Neural crest cell (in vitro differentiated cells): ENCODE measurements around the gene PMM2. TPM values are rescaled to one million over a fixed set of nuclear protein-coding genes. Genes with fewer than 3 reads are reported as not detected.

Experiments
- DNase-seq: peaks from one replicate; pipeline ENCODE4 v3.0.0; 2021; ENCODE audit warnings: low read depth, mixed read lengths, low spot score
- H3K27ac Mint-ChIP-seq: one replicate; pipeline ENCODE4 v1.8.0; 2021; ENCODE audit warnings: mild to moderate bottlenecking, mixed read lengths; ENCODE audit not compliant: unreplicated experiment
- H3K27me3 Mint-ChIP-seq: 2 replicates; pipeline ENCODE4 v1.8.0; 2021; ENCODE audit warnings: low read depth, mild to moderate bottlenecking, mixed read lengths
- H3K36me3 Mint-ChIP-seq: 2 replicates; pipeline ENCODE4 v1.8.0; 2021; ENCODE audit warnings: low read depth, mild to moderate bottlenecking, mixed read lengths
- H3K4me1 Mint-ChIP-seq: 2 replicates; pipeline ENCODE4 v1.8.0; 2021; ENCODE audit warnings: mixed read lengths
- H3K4me3 Mint-ChIP-seq: one replicate; pipeline ENCODE4 v1.8.0; 2021; ENCODE audit warnings: mild to moderate bottlenecking, mixed read lengths
- H3K9me3 Mint-ChIP-seq: 2 replicates; pipeline ENCODE4 v1.8.0; 2021; ENCODE audit warnings: mixed read lengths
- total RNA-seq: library from RNA; stranded (reverse); gene quantifications from 2 replicates; pipeline ENCODE4 v1.2.1, GENCODE V29; 2021
- TF ChIP-seq, protein P1 (sequence below): fragments of 200-600 bp; sonication (generic); conservative IDR thresholded peaks from 2 replicates; pipeline ENCODE4 v1.5.0; 2021; ENCODE audit warnings: antibody characterized with exemption, mild to moderate bottlenecking

Gene PMM2
- total RNA-seq, 1 donor from 2014 or later, result 21.5 TPM

DNA sequence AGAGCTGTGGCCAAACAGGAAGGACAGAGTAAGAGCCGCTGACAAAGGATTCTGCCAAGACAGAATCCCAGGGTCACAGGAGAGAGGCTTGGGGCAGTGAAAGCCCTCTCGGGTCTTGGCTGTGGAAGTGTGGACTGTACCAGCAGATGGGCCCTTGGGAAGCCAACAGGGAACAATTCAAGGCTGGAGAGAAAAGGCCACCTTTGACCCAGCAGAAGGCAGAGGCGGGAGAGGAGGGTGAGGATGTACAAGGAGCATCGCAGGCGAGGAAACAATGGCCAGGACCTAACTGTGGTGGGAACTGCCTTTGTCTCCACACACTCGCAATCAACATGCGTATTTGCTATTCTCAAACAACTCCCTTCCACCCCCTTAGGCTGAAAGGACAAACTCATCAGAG lies 55.5 kb downstream of the PMM2 start:
- Mint-ChIP-seq H3K27me3 (peaks cover 2% of the 10 kb centered on the region), H3K36me3 (peaks cover 9% of the 10 kb centered on the region), H3K4me1 (peaks cover 17% of the 10 kb centered on the region), H3K9me3 (no peaks in the 10 kb centered on the region), H3K27ac (peak overlapping the region; percentile 90), H3K4me3 (no peak overlapping the region)
- TF ChIP-seq, protein P1, sequence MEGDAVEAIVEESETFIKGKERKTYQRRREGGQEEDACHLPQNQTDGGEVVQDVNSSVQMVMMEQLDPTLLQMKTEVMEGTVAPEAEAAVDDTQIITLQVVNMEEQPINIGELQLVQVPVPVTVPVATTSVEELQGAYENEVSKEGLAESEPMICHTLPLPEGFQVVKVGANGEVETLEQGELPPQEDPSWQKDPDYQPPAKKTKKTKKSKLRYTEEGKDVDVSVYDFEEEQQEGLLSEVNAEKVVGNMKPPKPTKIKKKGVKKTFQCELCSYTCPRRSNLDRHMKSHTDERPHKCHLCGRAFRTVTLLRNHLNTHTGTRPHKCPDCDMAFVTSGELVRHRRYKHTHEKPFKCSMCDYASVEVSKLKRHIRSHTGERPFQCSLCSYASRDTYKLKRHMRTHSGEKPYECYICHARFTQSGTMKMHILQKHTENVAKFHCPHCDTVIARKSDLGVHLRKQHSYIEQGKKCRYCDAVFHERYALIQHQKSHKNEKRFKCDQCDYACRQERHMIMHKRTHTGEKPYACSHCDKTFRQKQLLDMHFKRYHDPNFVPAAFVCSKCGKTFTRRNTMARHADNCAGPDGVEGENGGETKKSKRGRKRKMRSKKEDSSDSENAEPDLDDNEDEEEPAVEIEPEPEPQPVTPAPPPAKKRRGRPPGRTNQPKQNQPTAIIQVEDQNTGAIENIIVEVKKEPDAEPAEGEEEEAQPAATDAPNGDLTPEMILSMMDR, result no peak
- no peak for DNase-seq

DNA sequence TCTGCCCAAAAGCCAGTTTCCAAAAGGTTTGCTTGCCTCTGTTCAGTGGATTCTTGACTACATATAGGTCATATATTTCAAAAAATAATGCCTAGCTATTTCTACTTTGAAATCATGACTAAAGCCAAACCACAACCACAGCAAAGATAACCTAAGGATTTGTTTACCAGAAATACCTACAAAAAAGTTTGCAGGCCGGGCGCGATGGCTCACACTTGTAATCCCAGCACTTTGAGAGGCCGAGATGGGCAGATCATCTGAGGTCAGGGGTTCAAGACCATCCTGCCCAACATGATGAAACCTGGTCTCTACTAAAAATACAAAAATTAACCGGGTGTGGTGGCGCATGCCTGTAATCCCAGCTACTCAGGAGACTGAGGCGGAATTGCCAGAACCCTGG lies 56.0 kb downstream of the PMM2 start:
- Mint-ChIP-seq H3K27me3 (peaks cover 2% of the 10 kb centered on the region), H3K27ac (no peak overlapping the region), H3K4me1 (peaks cover 17% of the 10 kb centered on the region), H3K9me3 (no peaks in the 10 kb centered on the region), H3K36me3 (peaks cover 10% of the 10 kb centered on the region), H3K4me3 (peak overlapping the region; percentile 10)
- DNase-seq, result no peak
- TF ChIP-seq, protein P1, result no peak

DNA sequence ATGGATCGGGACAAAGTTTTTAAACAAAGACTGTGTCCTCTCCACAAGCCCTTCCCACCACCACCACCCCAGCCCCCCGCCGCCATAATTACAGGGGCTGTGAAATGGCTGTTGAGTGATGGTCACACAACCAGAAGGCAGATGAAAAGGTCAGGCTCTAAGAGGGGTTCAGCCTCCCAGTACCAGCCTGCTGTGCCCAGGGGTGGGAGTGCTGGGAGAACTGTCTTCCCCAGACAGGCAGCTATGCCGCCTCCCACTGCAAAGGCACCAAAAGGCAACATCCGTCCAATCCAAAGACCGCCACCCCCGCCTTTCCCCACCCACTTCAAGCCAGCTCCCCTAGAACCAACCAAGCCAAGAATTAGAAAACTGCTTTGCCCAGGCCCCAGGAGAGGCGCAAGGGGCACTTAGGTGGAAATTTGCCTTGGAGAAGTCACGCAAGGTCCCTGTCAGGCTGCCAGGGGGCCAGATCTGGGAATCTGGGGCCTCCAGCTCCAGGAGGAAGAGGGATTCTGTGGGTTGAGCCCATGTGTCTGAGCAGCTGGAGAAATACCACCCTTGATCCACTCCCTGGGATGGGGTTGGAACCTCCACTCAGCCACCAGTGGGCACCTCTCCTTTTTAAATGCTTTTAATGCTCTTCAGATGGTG lies 56.8 kb downstream of the PMM2 start:
- no peaks in the 10 kb centered on the region for H3K27me3 Mint-ChIP-seq
- H3K4me3 Mint-ChIP-seq, result no peak overlapping the region
- peaks cover 17% of the 10 kb centered on the region for H3K4me1 Mint-ChIP-seq
- no peaks in the 10 kb centered on the region for H3K9me3 Mint-ChIP-seq
- TF ChIP-seq, protein P1, result no peak
- H3K36me3 Mint-ChIP-seq, result peaks cover 13% of the 10 kb centered on the region
- no peak overlapping the region for H3K27ac Mint-ChIP-seq
- no peak for DNase-seq

DNA sequence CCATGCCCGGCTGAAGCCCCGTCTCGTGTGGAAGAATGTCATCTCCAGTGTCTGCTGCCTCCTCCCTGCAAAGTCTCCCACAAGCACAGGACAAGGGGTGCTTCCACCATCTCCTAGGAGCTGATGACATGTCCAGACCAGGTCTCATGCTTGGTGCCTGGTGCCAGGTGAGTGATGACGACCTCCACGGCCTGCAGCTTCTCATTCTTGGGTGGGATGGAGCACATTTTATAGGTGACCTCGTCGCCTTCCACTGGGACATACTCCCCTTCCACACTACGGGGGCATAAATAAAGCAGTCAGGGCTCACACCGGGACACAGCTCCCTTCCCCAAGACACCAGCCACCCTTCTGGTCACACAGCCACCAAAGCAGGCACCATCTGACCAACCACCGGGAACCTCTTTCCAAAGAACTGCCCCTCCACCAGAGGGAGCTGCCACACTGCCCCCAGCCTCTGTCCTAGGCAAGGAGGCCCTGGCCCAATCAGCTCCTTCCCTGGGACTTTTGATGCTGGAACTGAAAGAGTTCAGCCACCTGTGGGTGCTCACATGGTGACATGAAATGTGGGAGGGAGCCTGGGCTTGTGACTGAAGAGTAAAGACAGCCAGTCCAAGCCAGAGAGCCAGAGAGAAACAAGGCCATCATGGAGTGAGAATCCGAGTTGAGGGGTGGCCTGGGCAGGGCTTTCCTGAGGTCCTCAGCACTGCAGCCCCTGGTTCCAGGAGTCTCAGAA lies 57.6 kb downstream of the PMM2 start:
- peaks cover 13% of the 10 kb centered on the region for H3K36me3 Mint-ChIP-seq
- peaks cover 12% of the 10 kb centered on the region for H3K4me1 Mint-ChIP-seq
- no peak overlapping the region for H3K4me3 Mint-ChIP-seq

DNA sequence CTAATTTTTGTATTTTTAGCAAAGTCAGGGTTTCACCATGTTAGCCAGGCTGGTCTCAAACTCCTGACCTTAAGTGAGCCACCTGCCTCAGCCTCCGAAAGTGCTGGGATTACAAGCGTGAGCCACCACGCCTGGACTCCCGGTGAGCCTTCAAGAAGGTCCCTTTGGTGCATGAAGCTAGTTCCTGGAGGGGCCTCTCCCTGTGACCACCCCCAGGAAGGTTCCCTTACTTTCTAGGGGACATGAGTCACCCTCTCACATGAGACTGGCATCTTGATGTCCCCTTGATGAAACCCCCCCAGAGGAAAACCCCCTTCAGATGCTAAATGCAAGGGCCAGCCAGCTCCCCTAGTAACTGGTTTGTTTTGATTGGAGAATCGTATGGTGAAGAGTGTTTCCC lies 58.3 kb downstream of the PMM2 start:
- Mint-ChIP-seq H3K27me3 (no peaks in the 10 kb centered on the region), H3K9me3 (no peaks in the 10 kb centered on the region), H3K27ac (no peak overlapping the region), H3K4me1 (peaks cover 16% of the 10 kb centered on the region), H3K36me3 (peaks cover 9% of the 10 kb centered on the region), H3K4me3 (no peak overlapping the region)
- TF ChIP-seq, protein P1, result no peak
- no peak for DNase-seq

More for the DNA sequence above, 57.6 kb downstream of the PMM2 start:
- no peaks in the 10 kb centered on the region for H3K27me3 Mint-ChIP-seq
- no peaks in the 10 kb centered on the region for H3K9me3 Mint-ChIP-seq
- no peak overlapping the region for H3K27ac Mint-ChIP-seq
- DNase-seq, result no peak
- TF ChIP-seq, protein P1, result peak; percentile 34
